ENCODE data around the gene NR5A2.
"Not testable (repeated sequence)": the region's sequence is repeated elsewhere in the genome, so short reads cannot be mapped to it uniquely, and the experiment has no call there.

The NR5A2 gene

GRCh38 chr1:200166411-200166810 lies 138.9 kb downstream of the NR5A2 start:
- no peak for DNase-seq

GRCh38 chr1:200168926-200169325 lies 141.4 kb downstream of the NR5A2 start:
- DNase-seq = no peak

- DNase-seq = peak; percentile 28
Observed at GRCh38 chr1:200172311-200172710, 144.8 kb downstream of the NR5A2 start.

GRCh38 chr1:200173097-200173618 lies 145.6 kb downstream of the NR5A2 start:
- no peak for DNase-seq

GRCh38 chr1:200174525-200175295 lies 147.2 kb downstream of the NR5A2 start:
- no peak for DNase-seq

- DNase-seq = no peak
Observed at GRCh38 chr1:200176181-200176580, 148.7 kb downstream of the NR5A2 start.

GRCh38 chr1:200176798-200177197 lies 149.3 kb downstream of the NR5A2 start:
- DNase-seq = no peak

GRCh38 chr1:200178340-200178739 lies 150.8 kb downstream of the NR5A2 start:
- no peak for DNase-seq

GRCh38 chr1:200179126-200179780 lies 151.7 kb downstream of the NR5A2 start:
- DNase-seq = peak; percentile 46

GRCh38 chr1:200179781-200180160 lies 152.3 kb downstream of the NR5A2 start:
- DNase-seq = no peak

- DNase-seq = peak; percentile 30
Observed at GRCh38 chr1:200180821-200181220, 153.3 kb downstream of the NR5A2 start.

GRCh38 chr1:200181861-200182260 lies 154.4 kb downstream of the NR5A2 start:
- no peak for DNase-seq

GRCh38 chr1:200182701-200183100 lies 155.2 kb downstream of the NR5A2 start:
- DNase-seq = no peak

- peak; percentile 16 for DNase-seq
Observed at GRCh38 chr1:200183637-200184036, 156.1 kb downstream of the NR5A2 start.

- peak; percentile 66 for DNase-seq
Observed at GRCh38 chr1:200184196-200184595, 156.7 kb downstream of the NR5A2 start.

- DNase-seq = not testable (repeated sequence)
Observed at GRCh38 chr1:200185191-200185590, 157.7 kb downstream of the NR5A2 start.

GRCh38 chr1:200187332-200187731 lies 159.8 kb downstream of the NR5A2 start:
- DNase-seq = not testable (repeated sequence)

- no peak for DNase-seq
Observed at GRCh38 chr1:200191993-200192392, 164.5 kb downstream of the NR5A2 start.

GRCh38 chr1:200194477-200194876 lies 167.0 kb downstream of the NR5A2 start:
- DNase-seq = no peak

- no peak for DNase-seq
Observed at GRCh38 chr1:200198236-200198635, 170.7 kb downstream of the NR5A2 start.

- no peak for DNase-seq
Observed at GRCh38 chr1:200205216-200205995, 177.9 kb downstream of the NR5A2 start.

- peak; percentile 85 for DNase-seq
Observed at GRCh38 chr1:200206340-200206739, 178.8 kb downstream of the NR5A2 start.

GRCh38 chr1:200206761-200207160 lies 179.3 kb downstream of the NR5A2 start:
- DNase-seq = peak; percentile 40
